Mesenchymal stem cell (in vitro differentiated cells and primary cell): ENCODE measurements around the gene NTPCR.
A peak's percentile ranks its signal among the peaks of the same experiment; 100 is the strongest.

Source experiments
- DNase-seq: peaks from one replicate; pipeline ENCODE4 v3.0.0-alpha.2; 2013
- H2AFZ ChIP-seq: one replicate; pipeline ENCODE4 v1.6.1; 2013; ENCODE audit warnings: low read depth, mild to moderate bottlenecking, control low read depth, inconsistent platforms, low read length, moderate library complexity
- H2AK5ac ChIP-seq: 2 replicates; pipeline ENCODE4 v1.6.1; 2013; ENCODE audit warnings: low read length, moderate library complexity, mild to moderate bottlenecking, inconsistent platforms; ENCODE audit not compliant: severe bottlenecking
- H2BK120ac ChIP-seq: one replicate; pipeline ENCODE4 v1.6.1; 2013; ENCODE audit warnings: low read depth, mild to moderate bottlenecking, inconsistent platforms, low read length, moderate library complexity
- H2BK12ac ChIP-seq, 2 experiments: one replicate each; pipeline ENCODE4 v1.6.1; 2013; ENCODE audit warnings: inconsistent platforms in 2 of 2, low read length in 2 of 2, mild to moderate bottlenecking in 2 of 2, moderate library complexity in 2 of 2, control low read depth in 1 of 2
- H2BK15ac ChIP-seq: one replicate; pipeline ENCODE4 v1.6.1; 2013; ENCODE audit warnings: mild to moderate bottlenecking, low read depth, inconsistent platforms; ENCODE audit not compliant: poor library complexity, severe bottlenecking
- H2BK5ac ChIP-seq: 2 replicates; pipeline ENCODE4 v1.6.1; 2013; ENCODE audit warnings: low read depth, mild to moderate bottlenecking, low read length, control low read depth, inconsistent platforms; ENCODE audit not compliant: poor library complexity, severe bottlenecking
- H3K14ac ChIP-seq, 2 experiments: one replicate each; pipeline ENCODE4 v1.6.1; 2013; ENCODE audit warnings: inconsistent platforms in 2 of 2, low read length in 2 of 2, control low read depth in 1 of 2, mild to moderate bottlenecking in 1 of 2, moderate library complexity in 1 of 2
- H3K18ac ChIP-seq, 2 experiments: one replicate each; pipeline ENCODE4 v1.6.1; 2013; ENCODE audit warnings: inconsistent platforms in 2 of 2, low read length in 2 of 2, control low read depth in 1 of 2, low read depth in 1 of 2, mild to moderate bottlenecking in 1 of 2
- H3K23ac ChIP-seq, 2 experiments: one replicate each; pipeline ENCODE4 v1.6.1; 2013; ENCODE audit warnings: inconsistent platforms in 2 of 2, low read length in 2 of 2, mild to moderate bottlenecking in 2 of 2, moderate library complexity in 2 of 2, control low read depth in 1 of 2
- H3K27ac ChIP-seq: 2 replicates; pipeline ENCODE4 v1.5.1; 2013; ENCODE audit warnings: mild to moderate bottlenecking, moderate library complexity, low read length, control low read depth, inconsistent platforms; ENCODE audit not compliant: poor library complexity, severe bottlenecking
- H3K27me3 ChIP-seq, 2 experiments: 2 replicates each; pipeline versions ENCODE4 v1.6.1 to v1.7.0; 2013; ENCODE audit warnings: low read length in 2 of 2, mild to moderate bottlenecking in 2 of 2, moderate library complexity in 2 of 2, control low read depth in 1 of 2, inconsistent platforms in 1 of 2; ENCODE audit not compliant: control insufficient read depth in 1 of 2, insufficient read depth in 1 of 2
- H3K36me3 ChIP-seq, 2 experiments: 2 replicates each; pipeline versions ENCODE4 v1.6.1 to v1.7.0; 2013; ENCODE audit warnings: low read length in 2 of 2, control low read depth in 1 of 2, inconsistent platforms in 1 of 2, low read depth in 1 of 2, mild to moderate bottlenecking in 1 of 2; ENCODE audit not compliant: insufficient read depth in 2 of 2, control insufficient read depth in 1 of 2
- H3K4ac ChIP-seq, 2 experiments: one replicate each; pipeline ENCODE4 v1.6.1; 2013; ENCODE audit warnings: inconsistent platforms in 2 of 2, low read length in 2 of 2, mild to moderate bottlenecking in 2 of 2, moderate library complexity in 2 of 2, control low read depth in 1 of 2, low read depth in 1 of 2
- H3K4me1 ChIP-seq: 2 replicates; pipeline ENCODE4 v1.6.1; 2013; ENCODE audit warnings: low read depth, low read length, control low read depth; ENCODE audit not compliant: control insufficient read depth, insufficient read depth
- H3K4me2 ChIP-seq: 2 replicates; pipeline ENCODE4 v1.6.1; 2013; ENCODE audit warnings: low read length, mild to moderate bottlenecking, inconsistent platforms; ENCODE audit not compliant: poor library complexity, severe bottlenecking
- H3K4me3 ChIP-seq, 2 experiments: 2 replicates each; pipeline versions ENCODE4 v1.5.1 to v1.7.0; 2013; ENCODE audit warnings: low read length in 2 of 2, mild to moderate bottlenecking in 2 of 2, control low read depth in 1 of 2, low read depth in 1 of 2; ENCODE audit not compliant: insufficient read depth in 1 of 2
- H3K79me1 ChIP-seq: replicated peaks from 2 replicates; pipeline ENCODE4 v1.6.1; 2013; ENCODE audit warnings: mild to moderate bottlenecking, control low read depth, low read length, inconsistent platforms; ENCODE audit not compliant: poor library complexity, severe bottlenecking
- H3K9ac ChIP-seq: 2 replicates; pipeline ENCODE4 v1.7.0; 2013; ENCODE audit warnings: mild to moderate bottlenecking, low read length, moderate library complexity
- H3K9me3 ChIP-seq: 2 replicates; pipeline ENCODE4 v1.7.0; 2013; ENCODE audit warnings: mild to moderate bottlenecking, low read length; ENCODE audit not compliant: control insufficient read depth
- H4K8ac ChIP-seq: one replicate; pipeline ENCODE4 v1.6.1; 2013; ENCODE audit warnings: inconsistent platforms, mild to moderate bottlenecking, low read length, moderate library complexity
- H4K91ac ChIP-seq: one replicate; pipeline ENCODE4 v1.6.1; 2013; ENCODE audit warnings: mild to moderate bottlenecking, low read length, inconsistent platforms
- WGBS: methylation state at CpG from one replicate; pipeline ENCODE4 v1.1.7; 2013; ENCODE audit warnings: mixed read lengths; 5-methylcytosine and 5-hydroxymethylcytosine counted together

The NTPCR gene

DNA sequence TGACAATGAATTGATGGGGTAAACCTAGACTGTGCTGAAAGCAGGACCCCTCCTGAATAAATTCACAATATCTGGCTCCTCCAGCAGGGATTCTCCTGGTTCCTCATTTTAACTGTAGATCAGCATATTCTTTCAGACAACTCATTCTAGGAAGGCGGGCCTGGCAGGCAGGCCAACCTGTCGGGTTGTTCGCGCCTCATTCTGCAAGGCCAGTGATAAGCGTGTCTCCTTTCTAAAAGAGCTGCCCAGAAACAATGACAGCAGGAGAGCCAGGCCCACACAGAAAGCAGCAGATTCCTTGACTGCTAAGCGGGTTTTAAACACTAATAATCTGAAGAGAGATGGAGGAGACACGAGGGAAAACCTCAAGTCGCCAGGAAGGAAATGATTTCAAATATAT lies 70.0 kb downstream of the NTPCR start:
- no peak overlapping the region for H2BK5ac ChIP-seq
- no peak overlapping the region for H2AK5ac ChIP-seq
- no peak overlapping the region for H4K8ac ChIP-seq
- H3K79me1 ChIP-seq = peaks cover 1% of the 10 kb centered on the region
- no peak overlapping the region for H2BK15ac ChIP-seq
- H3K18ac ChIP-seq = no peak overlapping the region
- 60% methylated on average over 8 of the region's 8 CpGs for WGBS
- no peak overlapping the region for H3K14ac ChIP-seq
- no peak overlapping the region for H2AFZ ChIP-seq
- H4K91ac ChIP-seq = no peak overlapping the region
- no peak overlapping the region for H2BK120ac ChIP-seq
- no peak overlapping the region for H3K4me3 ChIP-seq
- peak overlapping the region; percentile 18 for H3K9ac ChIP-seq
- no peaks in the 10 kb centered on the region for H3K9me3 ChIP-seq
- no peak overlapping the region for H3K4ac ChIP-seq
- H3K4me1 ChIP-seq = peaks cover 5% of the 10 kb centered on the region
- peaks cover 25 to 51% of the 10 kb centered on the region in 2 experiments for H3K36me3 ChIP-seq
- H3K27ac ChIP-seq = no peak overlapping the region
- H2BK12ac ChIP-seq = peak overlapping the region in 1 of 2 experiments; percentile 17
- H3K4me2 ChIP-seq = no peak overlapping the region
- DNase-seq = no peak
- no peak overlapping the region for H3K23ac ChIP-seq
- no peaks in the 10 kb centered on the region for H3K27me3 ChIP-seq

DNA sequence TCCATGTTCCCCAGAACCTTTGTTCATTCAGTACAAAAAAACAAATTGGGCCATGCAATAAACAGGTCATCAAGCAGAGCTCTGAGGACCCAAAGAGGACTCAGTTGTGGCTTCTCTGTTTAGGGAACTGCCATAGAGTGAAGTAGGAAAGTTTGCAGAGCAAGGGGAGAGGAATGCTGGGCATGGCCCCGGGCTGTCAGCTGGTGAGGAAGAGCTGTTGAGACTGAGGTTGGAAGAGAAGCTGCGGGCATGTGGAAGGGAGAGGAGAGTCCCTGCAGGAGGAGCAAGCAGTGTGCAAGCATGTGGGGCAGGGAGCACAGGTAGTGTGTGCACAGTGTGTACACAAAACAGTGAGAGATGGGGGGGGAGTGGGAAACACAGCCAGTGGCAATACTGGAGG lies 71.8 kb downstream of the NTPCR start:
- no peak overlapping the region for H2BK5ac ChIP-seq
- H3K27me3 ChIP-seq = no peaks in the 10 kb centered on the region
- no peak overlapping the region for H2AFZ ChIP-seq
- peak overlapping the region in 1 of 2 experiments; percentile 50 for H3K14ac ChIP-seq
- H3K4me1 ChIP-seq = peaks cover 4% of the 10 kb centered on the region
- H4K91ac ChIP-seq = no peak overlapping the region
- no peaks in the 10 kb centered on the region for H3K9me3 ChIP-seq
- no peak overlapping the region for H4K8ac ChIP-seq
- H2AK5ac ChIP-seq = no peak overlapping the region
- no peak overlapping the region for H3K27ac ChIP-seq
- H3K4ac ChIP-seq = no peak overlapping the region
- 95% methylated on average over 2 of the region's 2 CpGs for WGBS
- DNase-seq = no peak
- H3K9ac ChIP-seq = no peak overlapping the region
- no peak overlapping the region for H3K18ac ChIP-seq
- no peak overlapping the region for H3K4me3 ChIP-seq
- no peak overlapping the region for H3K23ac ChIP-seq
- no peak overlapping the region for H2BK120ac ChIP-seq
- H3K4me2 ChIP-seq = no peak overlapping the region
- H3K36me3 ChIP-seq = peaks cover 25 to 38% of the 10 kb centered on the region in 2 experiments
- peaks cover 1% of the 10 kb centered on the region for H3K79me1 ChIP-seq
- H2BK12ac ChIP-seq = no peak overlapping the region
- no peak overlapping the region for H2BK15ac ChIP-seq

DNA sequence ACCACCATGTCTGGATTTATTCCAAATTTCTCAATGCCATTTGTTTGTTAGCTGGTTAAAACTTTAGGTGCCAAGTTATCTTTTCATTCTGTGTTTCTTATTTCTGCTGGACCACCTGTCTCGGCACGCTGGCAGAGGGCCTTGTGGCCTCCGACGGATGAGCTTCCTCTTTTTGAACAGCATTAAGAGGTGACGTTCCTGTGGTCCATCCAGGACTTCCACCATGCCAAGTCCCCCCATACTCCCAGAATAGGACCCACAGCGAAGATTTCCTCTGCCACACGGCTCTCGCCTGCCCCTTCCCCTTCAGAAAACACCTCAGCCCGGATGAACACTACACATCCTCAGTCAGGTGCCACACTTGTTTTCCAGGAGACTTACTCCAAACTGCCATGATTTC lies 73.8 kb downstream of the NTPCR start:
- no peak for DNase-seq
- Histone ChIP-seq H3K4me1 (peaks cover 4% of the 10 kb centered on the region), H3K4ac (no peak overlapping the region), H3K36me3 (peaks cover 16 to 25% of the 10 kb centered on the region in 2 experiments), H2BK120ac (no peak overlapping the region), H3K79me1 (no peaks in the 10 kb centered on the region), H3K27ac (no peak overlapping the region), H2BK15ac (no peak overlapping the region), H3K14ac (no peak overlapping the region), H3K9ac (no peak overlapping the region), H3K27me3 (no peaks in the 10 kb centered on the region), H3K4me3 (no peak overlapping the region), H2BK12ac (no peak overlapping the region), H3K23ac (no peak overlapping the region), H2BK5ac (no peak overlapping the region), H3K9me3 (no peaks in the 10 kb centered on the region), H4K91ac (no peak overlapping the region), H3K4me2 (no peak overlapping the region), H3K18ac (no peak overlapping the region), H2AFZ (no peak overlapping the region), H2AK5ac (no peak overlapping the region), H4K8ac (peak overlapping the region; percentile 21)
- 91% methylated on average over 9 of the region's 9 CpGs for WGBS

DNA sequence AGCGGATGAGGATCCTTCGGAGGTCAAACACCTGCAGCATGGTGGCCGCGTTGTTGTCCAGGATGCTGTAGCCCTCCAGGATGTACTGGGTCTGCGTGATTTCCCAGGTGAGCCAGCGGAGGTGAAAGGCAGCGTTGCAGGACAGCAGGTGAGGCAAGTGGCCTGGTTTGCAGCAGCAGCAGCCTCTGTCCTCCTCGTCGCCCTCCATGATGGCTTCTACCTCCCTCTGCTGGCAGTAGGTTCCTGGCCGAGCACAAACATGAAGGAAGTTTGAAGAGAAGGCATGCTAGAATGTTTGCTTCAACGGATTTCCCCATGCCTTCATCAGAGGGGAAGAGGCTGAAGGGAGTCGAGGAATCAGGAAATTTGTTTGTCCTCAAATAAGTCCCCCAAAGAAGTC lies 74.7 kb downstream of the NTPCR start:
- H2BK12ac ChIP-seq = no peak overlapping the region
- no peak overlapping the region for H2BK120ac ChIP-seq
- no peak overlapping the region for H4K91ac ChIP-seq
- H3K14ac ChIP-seq = no peak overlapping the region
- no peaks in the 10 kb centered on the region for H3K27me3 ChIP-seq
- H2AFZ ChIP-seq = no peak overlapping the region
- H2BK15ac ChIP-seq = no peak overlapping the region
- H3K18ac ChIP-seq = peak overlapping the region in 1 of 2 experiments; percentile 16
- H2BK5ac ChIP-seq = no peak overlapping the region
- no peaks in the 10 kb centered on the region for H3K9me3 ChIP-seq
- no peaks in the 10 kb centered on the region for H3K79me1 ChIP-seq
- H3K4me2 ChIP-seq = no peak overlapping the region
- H3K4me3 ChIP-seq = no peak overlapping the region
- H4K8ac ChIP-seq = no peak overlapping the region
- no peak overlapping the region for H2AK5ac ChIP-seq
- no peak overlapping the region for H3K4ac ChIP-seq
- 64% methylated on average over 12 of the region's 12 CpGs for WGBS
- no peak overlapping the region for H3K9ac ChIP-seq
- H3K23ac ChIP-seq = no peak overlapping the region
- peaks cover 12 to 20% of the 10 kb centered on the region in 2 experiments for H3K36me3 ChIP-seq
- H3K4me1 ChIP-seq = peaks cover 2% of the 10 kb centered on the region
- DNase-seq = peak; percentile 52
- no peak overlapping the region for H3K27ac ChIP-seq
